NCI-H1436 (cell line): ENCODE measurements around the gene DSN1.
"Not testable (repeated sequence)": the region's sequence is repeated elsewhere in the genome, so short reads cannot be mapped to it uniquely, and the experiment has no call there.

Experiments used
- DNase-seq: peaks from one replicate; lab custom pipeline; 2025; lab: John Stamatoyannopoulos, UW

The DSN1 gene

GRCh38 chr20:36773597-36774390 is at the start of gene DSN1:
Gene DSN1 (minus strand): TSS chr20:36773763. CDS start chr20:36771458, 2,305 bp downstream.
- DNase-seq: peak; percentile 92

- DNase-seq: no peak
Observed at GRCh38 chr20:36823121-36823520, 49.6 kb upstream of the DSN1 start.

DNA sequence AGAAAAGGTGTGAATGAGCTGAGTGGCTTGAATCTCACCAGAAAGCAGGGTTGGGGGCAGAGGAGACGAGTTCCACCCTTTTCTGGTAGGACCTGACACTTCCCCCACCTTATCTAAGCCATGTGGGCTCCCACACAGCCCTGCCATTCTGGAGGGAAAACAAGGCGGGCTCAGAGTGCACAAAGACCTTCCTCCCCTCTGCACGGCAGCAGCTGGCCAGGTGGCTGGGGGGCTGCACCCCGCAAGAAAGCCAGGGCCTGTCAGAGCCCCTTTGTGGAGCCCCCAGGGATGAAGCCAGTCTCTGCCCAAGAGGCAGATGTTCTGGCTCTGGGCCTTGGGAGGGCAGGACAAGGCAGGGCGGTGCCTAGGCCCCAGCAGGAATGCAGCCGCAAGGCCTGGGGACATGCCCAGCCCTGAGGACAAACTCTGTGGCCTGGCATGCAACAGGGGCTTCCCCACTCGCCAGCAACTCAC is 48.4 kb upstream of the DSN1 start:
- DNase-seq: no peak

DNA sequence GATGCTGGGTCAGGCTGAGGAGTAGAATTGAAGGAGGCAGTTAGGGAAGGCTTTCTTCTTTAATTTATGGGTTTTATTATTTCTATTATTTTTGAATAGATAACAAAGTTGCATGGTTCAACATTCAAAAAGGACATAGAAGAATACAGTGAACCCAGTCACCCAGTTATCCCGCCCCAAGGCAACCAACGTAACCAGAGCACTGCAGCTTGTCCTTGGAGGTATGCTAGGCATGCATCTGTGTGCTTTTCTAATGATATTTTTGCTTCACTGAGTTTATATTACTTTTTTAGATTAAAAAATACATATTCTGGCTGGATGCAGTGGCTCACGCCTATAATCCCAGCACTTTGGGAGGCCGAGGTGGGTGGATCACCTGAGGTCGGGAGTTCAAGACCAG is 47.4 kb upstream of the DSN1 start:
- DNase-seq: no peak

DNA sequence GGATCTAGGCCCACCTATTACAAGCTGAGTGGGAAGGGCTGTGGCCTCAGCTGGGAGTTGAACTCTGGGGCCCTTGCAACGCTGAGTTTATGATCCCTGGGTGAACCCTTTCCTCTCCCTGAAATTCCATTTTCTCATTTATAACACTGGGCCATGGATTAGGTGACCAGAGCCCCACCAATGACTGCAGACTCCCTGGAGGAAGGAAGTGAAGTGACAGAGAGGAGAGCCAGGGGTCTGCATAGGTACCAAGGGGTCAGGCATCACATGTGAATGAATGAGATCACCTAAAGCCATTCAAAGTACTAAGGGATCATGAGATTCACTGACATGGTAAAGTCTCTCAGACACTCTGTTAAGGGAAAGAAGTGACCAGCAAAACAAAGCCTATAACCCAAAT is 46.5 kb upstream of the DSN1 start:
- no peak for DNase-seq

DNA sequence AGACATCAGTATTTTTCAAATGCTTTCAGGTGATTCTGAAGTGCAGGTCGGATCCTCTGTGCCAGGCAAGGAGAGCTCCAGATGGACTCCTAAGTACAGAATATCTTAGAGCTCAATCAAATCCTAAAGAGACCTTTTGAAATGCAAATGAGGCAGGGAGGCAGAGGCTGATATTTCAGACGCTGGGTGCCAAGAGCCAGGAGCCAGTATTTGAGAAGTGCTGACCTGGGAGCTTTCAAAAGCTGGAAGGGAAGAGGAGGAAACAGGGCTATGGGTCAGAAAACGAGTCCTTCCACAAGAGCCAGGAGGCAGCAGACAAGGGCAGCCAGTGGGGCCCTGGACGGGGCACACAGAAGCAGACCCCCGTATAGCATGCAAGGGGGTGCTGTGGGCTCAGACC is 46.1 kb upstream of the DSN1 start:
- peak; percentile 61 for DNase-seq

DNA sequence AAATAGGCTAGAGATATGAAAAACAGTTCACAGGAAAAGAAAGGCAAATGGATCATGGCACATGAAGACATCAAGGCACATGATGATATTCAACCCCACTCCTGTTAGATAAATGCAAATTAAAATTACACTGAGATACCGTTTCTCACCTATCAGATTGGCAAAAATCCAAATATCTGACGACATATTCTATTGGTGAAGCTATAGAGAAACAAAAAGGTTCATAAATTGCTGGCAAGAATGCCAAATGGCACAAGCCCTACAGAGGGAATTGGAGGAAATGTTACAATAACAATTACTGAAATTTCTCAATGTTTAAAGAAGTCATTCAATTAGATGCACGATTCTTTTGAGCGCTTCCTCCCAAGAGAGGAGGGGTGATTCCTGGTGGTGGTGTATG is 45.3 kb upstream of the DSN1 start:
- DNase-seq: peak; percentile 60

- no peak for DNase-seq
Observed at GRCh38 chr20:36818185-36818584, 44.6 kb upstream of the DSN1 start.

DNA sequence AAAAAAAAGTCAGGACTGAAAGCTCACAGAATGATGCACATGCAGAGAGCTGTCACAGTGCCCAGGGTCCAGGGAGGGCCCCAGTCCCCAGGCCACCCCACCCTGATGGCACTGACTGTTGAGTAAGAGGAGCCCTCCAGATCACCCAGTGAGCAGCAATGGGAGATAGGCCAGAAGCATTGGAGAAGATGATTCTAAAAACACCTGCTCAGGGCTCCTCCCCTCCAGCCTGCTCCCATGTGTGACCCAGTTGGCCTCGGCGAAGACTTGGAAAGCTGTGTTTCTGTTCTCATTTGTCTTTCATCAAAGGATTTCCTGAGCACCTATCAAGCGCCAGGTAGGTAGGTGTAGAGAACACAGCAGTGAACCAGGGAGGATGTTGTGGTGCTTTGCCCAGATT is 43.9 kb upstream of the DSN1 start:
- no peak for DNase-seq

- DNase-seq: no peak
Observed at GRCh38 chr20:36815454-36816091, 42.0 kb upstream of the DSN1 start.

DNA sequence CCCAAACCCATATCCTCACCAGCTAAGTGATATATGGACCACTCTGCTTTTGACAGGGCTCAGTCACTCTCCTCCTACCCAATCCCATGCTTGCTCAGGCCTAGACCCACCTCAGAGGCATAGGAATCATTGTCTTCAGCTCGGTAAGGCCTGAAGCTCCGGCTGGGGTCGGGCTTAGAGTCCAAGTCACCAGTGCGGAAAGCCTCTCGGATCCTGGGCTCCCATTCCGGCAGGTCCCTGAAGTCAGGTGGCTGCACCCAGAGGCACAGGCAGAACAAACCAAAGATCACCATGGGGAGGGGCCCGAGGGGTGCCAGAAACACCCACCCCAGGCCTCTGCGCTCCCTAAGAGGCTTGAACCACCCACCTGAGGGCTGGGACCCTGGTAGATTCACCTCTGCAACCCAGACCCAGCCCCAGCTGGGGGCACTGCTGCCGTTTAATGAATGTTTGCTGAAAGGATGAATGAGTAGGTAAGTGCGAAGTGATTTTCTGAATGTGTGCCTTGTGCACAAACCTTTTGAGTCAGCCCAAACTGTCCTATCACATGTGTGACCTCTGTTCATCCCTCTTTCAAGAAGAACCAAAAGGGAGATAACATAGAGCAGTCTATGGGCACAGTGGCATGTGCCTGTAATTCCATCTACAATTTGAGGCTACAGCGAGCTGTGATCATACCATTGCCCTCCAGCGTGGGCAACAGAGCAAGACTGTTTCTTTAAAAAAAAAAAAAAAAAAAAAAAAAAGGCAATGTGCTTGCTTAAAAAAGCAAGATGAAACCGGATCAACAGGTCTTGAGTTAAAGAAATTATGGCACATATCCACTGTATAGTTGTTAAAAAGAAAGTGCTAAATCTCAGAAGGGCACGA is 39.3 kb upstream of the DSN1 start:
- no peak for DNase-seq

DNA sequence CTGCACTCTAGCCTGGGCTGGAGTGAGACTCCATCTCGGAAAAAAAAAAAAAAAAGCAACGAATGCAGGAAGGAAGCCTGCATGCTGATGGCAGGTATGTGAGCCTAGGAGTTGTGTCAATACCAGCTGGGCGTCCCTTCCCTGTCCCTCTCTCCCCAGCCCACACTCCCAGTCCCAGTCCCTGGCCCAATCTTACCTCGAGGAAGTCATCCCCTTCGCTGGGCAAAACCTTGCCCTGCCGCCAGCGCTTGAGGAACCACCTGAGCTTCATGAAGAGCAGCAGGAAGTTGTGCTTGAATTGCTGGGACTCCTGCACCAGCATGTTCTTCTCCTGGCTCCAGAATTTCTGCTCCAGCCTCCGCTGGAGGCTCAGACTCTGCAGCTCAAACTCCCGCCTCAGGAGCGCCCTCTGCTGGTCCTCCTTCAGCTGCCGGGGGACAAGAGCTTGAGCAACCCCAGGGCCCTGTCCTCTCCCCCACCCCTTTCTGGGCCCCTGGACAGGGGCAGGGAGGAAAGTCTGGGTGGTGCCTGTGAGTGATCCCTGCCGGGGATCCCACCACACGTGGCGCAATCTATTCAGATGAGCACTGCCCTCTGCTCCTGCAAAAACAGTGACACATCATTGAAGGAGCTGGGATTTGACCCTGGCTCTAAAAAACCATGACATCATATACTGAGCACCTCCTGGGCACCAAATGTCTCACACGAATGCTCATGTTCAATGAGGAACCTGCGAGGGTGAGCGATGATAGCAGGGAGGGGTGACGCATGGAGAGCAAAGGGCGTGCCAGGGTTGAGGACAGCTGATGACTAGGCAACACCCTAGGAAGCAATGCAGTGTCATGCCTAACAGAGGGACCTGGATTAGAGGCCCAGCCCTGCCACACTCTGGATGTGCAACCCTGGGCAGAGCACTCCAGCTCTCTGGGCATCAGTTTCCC is 35.0 kb upstream of the DSN1 start:
- peak; percentile 31 for DNase-seq

DNA sequence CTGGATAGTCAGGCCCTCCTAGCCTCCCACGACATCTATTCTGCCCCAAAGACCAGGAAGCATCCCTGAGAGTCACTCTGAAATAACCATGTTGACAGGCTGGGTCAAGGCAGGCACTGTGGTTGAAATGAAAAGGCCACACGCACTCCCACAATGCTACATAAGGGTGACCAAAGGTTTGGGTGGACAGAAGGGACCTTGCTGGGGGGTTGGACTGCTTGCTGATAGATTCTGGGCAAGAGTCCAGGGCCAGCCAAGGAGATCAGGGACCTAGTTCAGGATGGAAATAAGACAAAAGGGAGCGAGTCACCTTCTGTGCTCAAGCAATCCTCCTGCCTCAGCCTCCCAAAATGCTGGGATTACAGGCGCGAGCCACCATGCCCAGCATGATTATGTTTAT is 32.5 kb upstream of the DSN1 start:
- DNase-seq: no peak

DNA sequence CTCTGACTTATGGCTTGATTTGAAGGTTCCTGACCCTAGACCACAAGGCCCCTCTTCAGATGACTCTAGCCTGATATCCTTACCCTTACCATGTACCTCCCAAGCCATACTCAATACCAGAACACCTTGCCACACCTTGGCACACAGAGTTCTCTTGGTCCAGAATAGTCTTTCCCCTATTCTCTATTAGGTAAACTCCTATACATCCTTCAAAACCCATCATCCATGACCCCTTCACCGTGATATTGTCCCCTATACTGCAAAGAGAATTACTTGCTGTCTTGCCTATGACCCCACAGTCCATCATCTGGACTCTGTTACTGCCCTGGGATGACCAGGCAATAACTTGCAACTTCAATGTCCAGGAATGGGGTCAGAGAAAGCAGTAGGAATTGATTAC is 31.8 kb upstream of the DSN1 start:
- no peak for DNase-seq

- no peak for DNase-seq
Observed at GRCh38 chr20:36804425-36804824, 30.9 kb upstream of the DSN1 start.

- DNase-seq: no peak
Observed at GRCh38 chr20:36802326-36803222, 29.0 kb upstream of the DSN1 start.

DNA sequence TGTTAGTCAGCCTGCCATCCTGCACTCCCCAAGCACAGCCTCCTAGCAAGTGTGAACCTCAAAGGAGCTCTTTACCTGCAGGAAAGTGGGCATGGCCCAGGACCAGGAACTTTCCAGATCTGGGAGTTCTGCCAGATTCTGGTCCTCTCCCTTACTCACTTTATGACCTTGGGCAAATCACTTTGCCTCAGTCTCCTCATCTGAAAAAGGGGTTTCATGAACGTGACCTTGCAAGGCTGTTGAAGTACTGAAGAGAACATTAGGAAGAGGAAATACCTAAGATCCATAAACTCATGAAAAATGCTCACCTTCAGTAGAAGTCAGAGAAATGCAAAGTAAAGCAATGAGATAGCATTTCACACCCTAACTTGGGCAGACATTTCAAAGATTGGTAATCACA is 26.8 kb upstream of the DSN1 start:
- DNase-seq: no peak

DNA sequence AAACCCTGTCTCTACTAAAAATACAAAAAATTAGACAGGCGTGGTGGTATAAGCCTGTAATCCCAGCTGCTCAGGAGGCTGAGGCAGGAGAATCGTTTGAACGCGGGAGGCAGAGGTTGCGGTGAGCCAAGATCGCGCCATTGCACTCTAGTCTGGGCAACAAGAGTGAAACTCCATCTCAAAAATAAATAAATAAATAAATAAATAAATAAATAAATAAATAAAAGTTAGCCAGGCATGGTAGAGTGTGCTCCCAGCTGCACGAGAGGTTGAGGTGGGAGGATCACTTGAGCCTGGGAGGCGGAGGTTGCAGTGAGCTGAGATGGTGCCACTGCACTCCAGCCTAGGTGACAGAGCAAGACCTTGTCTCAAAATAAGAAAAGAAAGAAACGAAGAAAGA is 25.8 kb upstream of the DSN1 start:
- not testable (repeated sequence) for DNase-seq

DNA sequence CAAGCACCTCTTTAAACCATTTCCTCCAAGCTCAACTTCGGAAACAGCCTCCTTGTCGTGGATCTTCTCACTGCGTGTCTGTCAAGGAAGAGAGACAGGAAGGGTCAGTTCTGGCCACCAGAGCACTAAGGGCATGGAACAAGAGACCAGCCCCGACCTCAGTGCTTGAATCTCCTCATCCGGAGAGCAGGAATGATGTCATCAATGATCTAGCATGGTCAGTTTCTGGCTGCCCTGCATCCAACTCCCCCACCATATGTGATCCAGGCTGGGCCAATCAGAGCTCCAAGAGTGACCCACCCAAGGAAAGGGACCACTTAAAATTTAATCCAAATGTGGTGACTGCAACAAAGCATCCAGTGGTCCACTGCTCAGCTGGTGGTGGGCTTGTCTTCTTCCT is 23.3 kb upstream of the DSN1 start:
- no peak for DNase-seq

DNA sequence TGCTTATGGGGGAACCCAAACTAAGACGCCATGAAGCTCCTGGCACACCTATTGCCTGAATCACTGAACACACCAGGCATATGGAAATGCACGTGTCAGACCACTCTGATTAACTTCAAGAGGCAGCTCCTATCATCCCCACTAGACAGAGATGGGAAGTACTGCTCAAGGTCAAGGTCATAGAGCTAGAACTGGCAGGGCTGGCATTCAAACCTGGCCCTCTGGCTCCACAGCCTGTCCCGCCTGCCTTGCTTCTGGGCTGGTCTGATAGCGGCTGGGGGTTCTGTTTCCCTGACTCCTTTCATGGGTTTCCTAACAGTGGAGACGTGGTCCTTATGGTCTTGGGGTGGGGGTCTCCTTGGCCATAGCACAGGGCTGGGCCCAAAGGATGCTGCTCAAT is 22.6 kb upstream of the DSN1 start:
- DNase-seq: no peak
